Endothelial cell of umbilical vein (primary cell): Measurements from ENCODE around the gene CD101. TPM values are rescaled to one million over a fixed set of nuclear protein-coding genes. Genes with fewer than 3 reads are reported as not detected.

ENCODE experiments used
- BruUV-seq: library from RNA; stranded (reverse); fragments of 400-500 nt; replicated peaks from 2 replicates; lab custom pipeline; 2021; lab: Mats Ljungman, UMichigan
- CTCF ChIA-PET: fragments of 300-600, 350-600 bp; sonication (Branson Sonifier 250); formaldehyde crosslinking; loops from one replicate; lab custom pipeline; 2021; ENCODE audit warnings: antibody characterized with exemption, inconsistent platforms; lab: Charles Lee
- POLR2A ChIA-PET: fragments of 300-600, 350-600 bp; sonication (Branson Sonifier 250); formaldehyde crosslinking; loops from one replicate; lab custom pipeline; 2021; ENCODE audit warnings: antibody characterized with exemption, inconsistent platforms; lab: Charles Lee
- DNase-seq: peaks from one replicate; pipeline ENCODE4 v3.0.0-alpha.2; 2011; ENCODE audit warnings: low read depth, low spot score
- FAIRE-seq: peaks from 2 replicates; lab custom pipeline; 2011; peaks lifted over from hg19 to GRCh38; lab: Jason Lieb, UNC
- H2AFZ ChIP-seq: 2 replicates; pipeline ENCODE4 v1.6.0; 2012; ENCODE audit warnings: low read depth, low read length, control low read depth, inconsistent platforms
- H3K27ac ChIP-seq: 2 replicates; pipeline ENCODE4 v1.5.1; 2011; ENCODE audit warnings: low read depth, mild to moderate bottlenecking, control low read depth, low read length, moderate library complexity; ENCODE audit not compliant: insufficient read depth
- H3K27me3 ChIP-seq, 2 experiments: 2 replicates each; pipeline versions ENCODE4 v1.6.0 to v1.6.1; 2011; ENCODE audit warnings: low read length in 2 of 2, mixed read lengths in 1 of 2; ENCODE audit not compliant: control insufficient read depth in 2 of 2, insufficient read depth in 2 of 2
- H3K36me3 ChIP-seq, 2 experiments: 2 replicates in 1 of 2; 3 replicates in 1 of 2; pipeline ENCODE4 v1.5.1; 2011; ENCODE audit warnings: low read length in 2 of 2, mild to moderate bottlenecking in 1 of 2, moderate library complexity in 1 of 2; ENCODE audit not compliant: control insufficient read depth in 2 of 2, insufficient read depth in 2 of 2; ENCODE audit errors: extremely low read depth in 1 of 2
- H3K4me1 ChIP-seq: 3 replicates; pipeline ENCODE4 v1.5.1; 2011; ENCODE audit warnings: mild to moderate bottlenecking, low read length; ENCODE audit not compliant: control insufficient read depth, insufficient read depth; ENCODE audit errors: extremely low read depth
- H3K4me2 ChIP-seq: 2 replicates; pipeline ENCODE4 v1.6.1; 2011; ENCODE audit warnings: low read length, control low read depth, mixed read lengths; ENCODE audit not compliant: insufficient read depth
- H3K4me3 ChIP-seq, 3 experiments: fragments of 200-600 bp in 1 of 3; sonication (generic), shearing (Covaris generic) in 1 of 3; replicated peaks in 1 of 3; 2 replicates each; pipeline ENCODE4 v1.5.1; 2011 to 2016; ENCODE audit warnings: control low read depth in 3 of 3, low read length in 3 of 3, mild to moderate bottlenecking in 2 of 3, inconsistent platforms in 1 of 3, low read depth in 1 of 3, moderate library complexity in 1 of 3; ENCODE audit not compliant: insufficient read depth in 1 of 3
- H3K79me2 ChIP-seq: 2 replicates; pipeline ENCODE4 v1.6.0; 2012; ENCODE audit warnings: low read length, inconsistent platforms; ENCODE audit not compliant: control insufficient read depth, insufficient read depth
- H3K9ac ChIP-seq: replicated peaks from 2 replicates; pipeline ENCODE3; 2011; ENCODE audit warnings: low read length, control low read depth; ENCODE audit not compliant: insufficient read depth; ENCODE audit errors: extremely low read depth
- H3K9me1 ChIP-seq: replicated peaks from 3 replicates; pipeline ENCODE4 v1.6.0; 2011; ENCODE audit warnings: mild to moderate bottlenecking, low read length; ENCODE audit not compliant: control insufficient read depth, insufficient read depth; ENCODE audit errors: extremely low read depth
- H3K9me3 ChIP-seq: replicated peaks from 2 replicates; pipeline ENCODE4 v1.5.1; 2012; ENCODE audit warnings: low read length, inconsistent platforms; ENCODE audit not compliant: control insufficient read depth, insufficient read depth
- H4K20me1 ChIP-seq: replicated peaks from 2 replicates; pipeline ENCODE3; 2011; ENCODE audit warnings: mild to moderate bottlenecking, low read length; ENCODE audit not compliant: control insufficient read depth, insufficient read depth; ENCODE audit errors: extremely low read depth
- CTCF ChIP-seq, 2 donors: IDR thresholded peaks; 1 replicate in 1 of 2; 2 replicates in 1 of 2; pipeline ENCODE4 v1.5.1; 2011; ENCODE audit warnings: low read length in 2 of 2, mild to moderate bottlenecking in 2 of 2, moderate library complexity in 2 of 2, control low read depth in 1 of 2, inconsistent platforms in 1 of 2, low read depth in 1 of 2; ENCODE audit not compliant: insufficient read depth in 1 of 2; ENCODE audit errors: extremely low read depth in 1 of 2
- EZH2 ChIP-seq: IDR thresholded peaks from 2 replicates; pipeline ENCODE4 v1.6.1; 2012; ENCODE audit warnings: borderline replicate concordance, low read depth, mild to moderate bottlenecking, moderate library complexity, low read length, inconsistent platforms; ENCODE audit not compliant: severe bottlenecking
- FOS ChIP-seq: IDR thresholded peaks from 2 replicates; pipeline ENCODE4 v1.6.1; 2011; ENCODE audit warnings: mild to moderate bottlenecking, low read length, moderate library complexity, borderline replicate concordance; ENCODE audit not compliant: insufficient read depth
- GATA2 ChIP-seq: IDR thresholded peaks from 2 replicates; pipeline ENCODE4 v1.7.0; 2011; ENCODE audit warnings: low read depth, mild to moderate bottlenecking, moderate library complexity, mixed read lengths, low read length; ENCODE audit not compliant: insufficient read length, insufficient read depth
- JUN ChIP-seq: IDR thresholded peaks from 2 replicates; pipeline ENCODE4 v1.6.1; 2011; ENCODE audit warnings: borderline replicate concordance, low read depth; ENCODE audit not compliant: insufficient read length, insufficient read depth
- MAX ChIP-seq: IDR thresholded peaks from 2 replicates; pipeline ENCODE4 v1.6.1; 2011; ENCODE audit not compliant: insufficient read depth, insufficient read length
- MYC ChIP-seq: IDR thresholded peaks from one replicate; pipeline ENCODE4 v1.6.1; 2011; ENCODE audit warnings: mild to moderate bottlenecking, low read depth, low read length
- POLR2A ChIP-seq: IDR thresholded peaks from 2 replicates; pipeline ENCODE4 v1.6.1; 2012; ENCODE audit warnings: low read depth, mild to moderate bottlenecking, control low read depth, low read length
- POLR2AphosphoS5 ChIP-seq: IDR thresholded peaks from 2 replicates; pipeline ENCODE4 v1.6.1; 2012; ENCODE audit warnings: low read depth, mild to moderate bottlenecking, control low read depth, low read length, moderate library complexity; ENCODE audit not compliant: insufficient read depth
- dilution Hi-C: fragments of 300-500 bp; cut with MboI; formaldehyde crosslinking; loops from one replicate; pipeline ENCODE4 v1.15.0; 2019; ENCODE audit warnings: low sequenced_read_pairs; ENCODE audit not compliant: extremely low pct_ligation_motif_present
- intact Hi-C: fragments of 100-400 bp; cut with micrococcal nuclease; formaldehyde crosslinking; loops from one replicate; pipeline ENCODE4 v1.10.0; 2022
- polyA plus RNA-seq, 4 experiments: library from polyadenylated mRNA; depleted of rRNA in 3 of 4; stranded (reverse) in 3 of 4; unstranded in 1 of 4; fragments of >200 nt; gene quantifications; 2 replicates each; pipeline versions ENCODE4 v1.2.1 to v1.2.3, GENCODE V29; 2011 to 2012; ENCODE audit warnings: missing spikeins in 1 of 4
- total RNA-seq: library from RNA; stranded (reverse); gene quantifications from 2 replicates; pipeline ENCODE4 v1.2.3, GENCODE V29; 2021

CD101 gene
- total and polyA plus RNA-seq, 2 donors (not counting 3 experiments of a cell fraction or from before 2014, with no cell fraction given), result 0.04 to 0.97 TPM

- Histone ChIP-seq H3K4me1 (peaks cover 4% of the 10 kb centered on the region), H3K36me3 (peaks cover 0 to 2% of the 10 kb centered on the region in 2 experiments), H3K9me3 (no peaks in the 10 kb centered on the region), H4K20me1 (no peaks in the 10 kb centered on the region), H3K9ac (no peak overlapping the region), H2AFZ (no peak overlapping the region), H3K4me2 (no peak overlapping the region), H3K4me3 (no peak overlapping the region), H3K9me1 (no peaks in the 10 kb centered on the region), H3K79me2 (no peaks in the 10 kb centered on the region), H3K27ac (no peak overlapping the region), H3K27me3 (no peaks in the 10 kb centered on the region)
- DNase-seq (no peak), FAIRE-seq (no peak)
- POLR2A ChIA-PET, result no interaction called here
- no TSS peak for BruUV-seq
- intact Hi-C loops, result no loop called here
- no peak for TF ChIP-seq MYC
- TF ChIP-seq FOS, result no peak
- TF ChIP-seq CTCF (IDR thresholded peaks at IDR 0.05; ENCODE audit: extremely low read depth in 1 of 2, insufficient read depth in 1 of 2, low read depth in 1 of 2, low read length in 2 of 2), result no peak
- no peak for TF ChIP-seq JUN
- no peak for TF ChIP-seq GATA2
- TF ChIP-seq MAX, result no peak
- no peak for TF ChIP-seq POLR2A
- no peak for TF ChIP-seq POLR2AphosphoS5
- TF ChIP-seq EZH2, result no peak
- dilution Hi-C loops, result no loop called here
- CTCF ChIA-PET, result interaction anchor here (1.1 kb wide), 1 partner anchor 219 kb away, joined by 3 read pairs; no protein-coding TSS in a partner anchor
Observed at GRCh38 chr1:116956378-116956777, 45.2 kb upstream of the CD101 start.
